Spinal cord (tissue), 10 donors: ENCODE data around the gene PKIB. TPM values are rescaled to one million over a fixed set of nuclear protein-coding genes. Genes with fewer than 3 reads are reported as not detected.

ENCODE experiments used
- DNase-seq, 6 donors: peaks; one replicate each; pipeline versions ENCODE4 v3.0.0 to v3.0.0-alpha.2; 2013 to 2015; ENCODE audit warnings: low spot score in 6 of 6, low read depth in 4 of 6
- H3K27ac ChIP-seq: one replicate; pipeline ENCODE4 v1.5.1; 2013; ENCODE audit warnings: low read depth, low read length, control low read depth
- H3K27me3 ChIP-seq: one replicate; pipeline ENCODE4 v1.6.1; 2013; ENCODE audit warnings: low read length; ENCODE audit not compliant: control insufficient read depth, insufficient read depth
- H3K36me3 ChIP-seq: one replicate; pipeline ENCODE4 v1.6.1; 2013; ENCODE audit warnings: low read length; ENCODE audit not compliant: control insufficient read depth, insufficient read depth
- H3K4me1 ChIP-seq: one replicate; pipeline ENCODE4 v1.6.1; 2013; ENCODE audit warnings: low read length; ENCODE audit not compliant: control insufficient read depth, insufficient read depth
- H3K4me3 ChIP-seq: one replicate; pipeline ENCODE4 v1.5.1; 2013; ENCODE audit warnings: low read depth, low read length, control low read depth
- H3K9me3 ChIP-seq: one replicate; pipeline ENCODE4 v1.6.1; 2013; ENCODE audit warnings: low read length; ENCODE audit not compliant: control insufficient read depth, insufficient read depth
- WGBS: methylation state at CpG from one replicate; pipeline ENCODE4 v1.1.5; 2013; ENCODE audit warnings: missing lambda C conversion rate; ENCODE audit not compliant: insufficient coverage; 5-methylcytosine and 5-hydroxymethylcytosine counted together
- polyA plus RNA-seq, 2 donors: library from polyadenylated mRNA; unstranded; fragments of 120-200 nt; gene quantifications; one replicate each; pipeline ENCODE4 v1.2.1, GENCODE V29; 2013; ENCODE audit not compliant: insufficient read length in 2 of 2
- small RNA-seq: library from RNA; depleted of rRNA; stranded (forward); fragments of <200 nt; gene quantifications from one replicate; pipeline ENCODE3, GENCODE V24; 2014; ENCODE audit warnings: low replicate concordance
- total RNA-seq, 2 donors: library from RNA; depleted of rRNA in 1 of 2; stranded (reverse); fragments of 120-200 nt in 1 of 2; fragments of >200 nt in 1 of 2; gene quantifications; one replicate each; pipeline versions ENCODE4 v1.2.3 to v1.2.4, GENCODE V29; 2013 to 2014
- donor health status: healthy.

PKIB gene
- total and polyA plus RNA-seq, 4 donors = 4.7 to 15.7 (median 11.9) TPM

- no peaks in the 10 kb centered on the region for H3K4me1 ChIP-seq
- H3K27ac ChIP-seq = no peak overlapping the region
- H3K27me3 ChIP-seq = no peaks in the 10 kb centered on the region
- no peaks in the 10 kb centered on the region for H3K36me3 ChIP-seq
- no peak for DNase-seq
- no peaks in the 10 kb centered on the region for H3K9me3 ChIP-seq
- WGBS = 96% methylated on average over 3 of the region's 3 CpGs
- no peak overlapping the region for H3K4me3 ChIP-seq
Measured at GRCh38 chr6:122772724-122773415, 162.7 kb downstream of the PKIB start.

Small RNAs within 50 kb of the gene (small RNA-seq; reads per million reads assigned to genes)
- gene RN7SL564P = 0.12 reads per million

Other genes starting within 250 kb of the PKIB start
- gene HSF2, start 210.8 kb upstream of the PKIB start, total RNA-seq = 10 to 100 TPM; 43.4 to 66.3 TPM
- 10 to 100 TPM; 34.0 to 38.5 TPM for gene HSF2, start 210.8 kb upstream of the PKIB start, polyA plus RNA-seq
- gene SERINC1, start 138.6 kb upstream of the PKIB start, total RNA-seq = 100 to 1,000 TPM; 307 to 616 TPM
- 100 to 1,000 TPM; 388 to 484 TPM for gene SERINC1, start 138.6 kb upstream of the PKIB start, polyA plus RNA-seq
- gene FABP7, start 169.3 kb downstream of the PKIB start, total RNA-seq = 100 to 1,000 TPM; 138 to 149 TPM
- 100 to 1,000 TPM; 395 to 537 TPM for gene FABP7, start 169.3 kb downstream of the PKIB start, polyA plus RNA-seq
- 10 to 100 TPM; 12.2 to 19.1 TPM for gene SMPDL3A, start 178.9 kb downstream of the PKIB start, total RNA-seq
- 1 to 10 TPM; 9.0 to 9.9 TPM for gene SMPDL3A, start 178.9 kb downstream of the PKIB start, polyA plus RNA-seq